PC-3 (cell line): ENCODE measurements around the gene TSPAN16.

Experiments
- EZH2 ChIP-seq: fragments of 300-600 bp; sonication (generic); IDR thresholded peaks from one replicate; pipeline ENCODE4 v1.6.1; 2017; ENCODE audit warnings: antibody characterized with exemption, mild to moderate bottlenecking, low read length; ENCODE audit not compliant: unreplicated experiment
- TF ChIP-seq, protein P1 (sequence below): fragments of 300-600 bp; sonication (generic); conservative IDR thresholded peaks from 2 replicates; pipeline ENCODE4 v1.5.1; 2017; ENCODE audit warnings: antibody characterized with exemption, low read depth, mild to moderate bottlenecking, low read length

DNA sequence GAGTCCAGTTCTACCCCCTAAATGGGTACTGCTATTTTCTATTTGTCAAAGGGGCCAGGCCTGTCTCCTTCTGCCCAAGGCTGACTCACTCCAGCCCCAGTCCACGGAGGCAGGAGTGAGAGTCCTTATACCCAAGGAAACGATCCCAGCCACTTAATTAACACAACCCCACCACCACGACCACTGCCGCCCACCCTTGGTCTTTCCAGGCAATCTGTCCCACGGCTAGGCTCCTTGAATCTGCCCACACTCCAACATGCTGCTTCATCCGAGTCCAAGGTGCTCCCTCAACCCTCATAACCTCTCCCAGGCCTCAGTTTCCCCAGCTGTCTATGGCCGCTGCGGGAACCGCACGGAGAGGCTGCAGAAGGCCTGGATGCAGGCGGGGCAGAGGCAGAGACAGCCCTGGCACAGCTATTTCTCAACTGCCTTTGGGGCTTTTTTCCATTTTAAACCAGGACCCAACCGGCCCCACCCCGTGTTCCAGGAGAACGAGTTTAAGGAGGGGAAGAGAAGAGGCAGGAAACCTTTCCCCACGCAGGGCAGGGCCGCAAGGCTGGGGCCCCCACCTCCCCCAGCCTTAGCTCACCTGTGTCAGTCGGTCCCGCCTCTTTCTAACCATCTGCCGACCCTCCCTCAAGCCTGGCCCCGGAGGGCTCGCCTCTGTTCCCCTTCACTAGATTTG, 42.8 kb downstream of the TSPAN16 start:
- TF ChIP-seq, protein P1, sequence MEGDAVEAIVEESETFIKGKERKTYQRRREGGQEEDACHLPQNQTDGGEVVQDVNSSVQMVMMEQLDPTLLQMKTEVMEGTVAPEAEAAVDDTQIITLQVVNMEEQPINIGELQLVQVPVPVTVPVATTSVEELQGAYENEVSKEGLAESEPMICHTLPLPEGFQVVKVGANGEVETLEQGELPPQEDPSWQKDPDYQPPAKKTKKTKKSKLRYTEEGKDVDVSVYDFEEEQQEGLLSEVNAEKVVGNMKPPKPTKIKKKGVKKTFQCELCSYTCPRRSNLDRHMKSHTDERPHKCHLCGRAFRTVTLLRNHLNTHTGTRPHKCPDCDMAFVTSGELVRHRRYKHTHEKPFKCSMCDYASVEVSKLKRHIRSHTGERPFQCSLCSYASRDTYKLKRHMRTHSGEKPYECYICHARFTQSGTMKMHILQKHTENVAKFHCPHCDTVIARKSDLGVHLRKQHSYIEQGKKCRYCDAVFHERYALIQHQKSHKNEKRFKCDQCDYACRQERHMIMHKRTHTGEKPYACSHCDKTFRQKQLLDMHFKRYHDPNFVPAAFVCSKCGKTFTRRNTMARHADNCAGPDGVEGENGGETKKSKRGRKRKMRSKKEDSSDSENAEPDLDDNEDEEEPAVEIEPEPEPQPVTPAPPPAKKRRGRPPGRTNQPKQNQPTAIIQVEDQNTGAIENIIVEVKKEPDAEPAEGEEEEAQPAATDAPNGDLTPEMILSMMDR = no peak
- TF ChIP-seq EZH2 = no peak
